Urinary bladder (tissue), 4 donors: ENCODE results near the gene IFT27. TPM values are rescaled to one million over a fixed set of nuclear protein-coding genes. Genes with fewer than 3 reads are reported as not detected.

ENCODE experiments used
- DNase-seq: peaks from one replicate; pipeline ENCODE4 v3.0.0-alpha.2; 2015; ENCODE audit errors: extremely low spot score
- H3K27ac ChIP-seq: one replicate; pipeline ENCODE4 v1.5.1; 2013; ENCODE audit warnings: low read depth, mild to moderate bottlenecking, moderate library complexity
- H3K36me3 ChIP-seq: one replicate; pipeline ENCODE4 v1.6.1; 2013; ENCODE audit warnings: mild to moderate bottlenecking, moderate library complexity; ENCODE audit not compliant: insufficient read depth
- H3K4me1 ChIP-seq: one replicate; pipeline ENCODE4 v1.6.1; 2013; ENCODE audit warnings: mild to moderate bottlenecking, moderate library complexity; ENCODE audit not compliant: insufficient read depth
- H3K4me3 ChIP-seq: one replicate; pipeline ENCODE4 v1.5.1; 2013; ENCODE audit warnings: low read depth, low read length
- WGBS: extraction: QIAGEN DNeasy Blood & Tissue Kit; methylation state at CpG from one replicate; pipeline ENCODE4 v1.1.7; 2013; 5-methylcytosine and 5-hydroxymethylcytosine counted together
- polyA plus RNA-seq: library from polyadenylated mRNA; stranded (reverse); fragments of 200-250 nt; gene quantifications from one replicate; pipeline ENCODE4 v1.2.3, GENCODE V29; 2013
- total RNA-seq: library from RNA; depleted of rRNA; stranded (reverse); fragments of >200 nt; gene quantifications from one replicate; pipeline ENCODE4 v1.2.3, GENCODE V29; 2014
- donor health status: healthy with polysubstance abuse.
- donor health status: healthy.

Gene IFT27
- total and polyA plus RNA-seq, 2 donors, result 20.2 to 27.2 TPM

DNA sequence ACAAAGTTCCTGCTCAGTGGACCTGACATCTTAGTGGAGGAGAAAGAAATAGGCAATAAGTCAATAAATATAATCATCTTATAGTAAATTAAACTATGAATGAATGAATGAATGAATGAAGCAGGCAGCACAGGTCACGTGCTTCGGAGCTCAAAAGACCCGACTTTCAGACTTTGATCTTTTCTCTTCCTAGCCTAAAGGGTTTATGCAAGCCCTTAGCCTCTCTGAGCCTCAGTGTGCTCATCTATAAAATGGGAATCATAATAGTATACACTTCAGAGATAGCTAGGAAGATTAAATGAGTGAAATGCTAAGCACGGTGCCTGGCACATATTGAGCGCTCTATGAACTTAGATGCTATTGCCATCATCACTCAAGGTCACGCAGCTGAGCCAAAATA is 33.4 kb upstream of the IFT27 start:
- 91% methylated on average over 6 of the region's 6 CpGs for WGBS
- Histone ChIP-seq H3K27ac (no peak overlapping the region), H3K4me3 (no peak overlapping the region), H3K4me1 (no peaks in the 10 kb centered on the region), H3K36me3 (no peaks in the 10 kb centered on the region)
- no peak for DNase-seq

DNA sequence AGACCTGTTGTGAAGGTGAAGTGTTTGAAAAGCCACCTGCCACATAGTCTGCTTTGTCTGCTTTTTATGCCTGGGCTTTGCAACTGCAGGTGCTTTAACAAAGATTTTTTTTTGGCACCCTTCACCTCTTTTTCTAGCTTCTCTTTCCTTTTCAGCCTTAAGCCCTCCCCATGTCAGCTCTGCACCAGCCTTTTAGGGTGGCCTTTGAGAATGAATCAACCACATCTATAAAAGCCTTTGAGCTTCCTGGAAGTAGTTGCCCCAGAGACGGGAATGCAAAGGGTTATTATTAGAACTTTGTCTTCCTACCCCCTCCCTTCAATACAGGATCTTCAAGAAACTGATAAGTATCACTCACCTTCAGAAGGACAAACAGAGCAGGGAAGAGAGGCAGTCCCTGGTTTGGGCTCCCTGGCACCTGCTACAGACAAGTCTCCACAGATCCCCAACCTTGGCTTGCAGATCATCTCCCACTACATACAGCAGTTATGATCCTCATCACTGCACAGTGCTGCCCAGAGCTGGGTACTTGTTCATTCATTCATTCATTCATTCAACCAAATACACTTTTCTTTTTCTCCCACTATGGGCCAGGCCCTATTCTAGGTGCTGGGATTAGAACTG is 32.9 kb upstream of the IFT27 start:
- 67% methylated on average over 1 of the region's 1 CpG for WGBS
- peak; percentile 52 for DNase-seq
- Histone ChIP-seq H3K4me3 (no peak overlapping the region), H3K27ac (no peak overlapping the region), H3K4me1 (no peaks in the 10 kb centered on the region), H3K36me3 (no peaks in the 10 kb centered on the region)

DNA sequence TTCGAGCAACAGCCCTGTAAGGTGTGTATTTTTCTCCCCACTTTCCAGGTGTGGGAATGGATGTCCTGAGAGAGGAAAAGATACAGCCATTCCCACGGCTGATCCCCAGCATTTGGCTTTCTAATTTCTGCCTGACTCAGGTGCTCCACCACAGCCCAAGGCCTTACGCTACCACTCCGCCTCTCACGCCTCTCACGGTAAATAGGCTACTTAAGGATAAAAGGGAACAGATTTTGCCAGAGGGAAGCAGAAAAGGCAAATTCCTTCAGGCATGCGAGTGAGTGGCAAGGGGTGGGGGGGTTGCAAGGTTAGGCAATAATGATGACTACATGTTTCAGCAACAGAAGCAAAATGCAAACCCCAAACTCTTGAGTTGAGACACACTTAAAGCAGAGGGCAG is 31.7 kb upstream of the IFT27 start:
- Histone ChIP-seq H3K4me3 (no peak overlapping the region), H3K36me3 (no peaks in the 10 kb centered on the region), H3K4me1 (no peaks in the 10 kb centered on the region), H3K27ac (no peak overlapping the region)
- no peak for DNase-seq
- 84% methylated on average over 7 of the region's 7 CpGs for WGBS

DNA sequence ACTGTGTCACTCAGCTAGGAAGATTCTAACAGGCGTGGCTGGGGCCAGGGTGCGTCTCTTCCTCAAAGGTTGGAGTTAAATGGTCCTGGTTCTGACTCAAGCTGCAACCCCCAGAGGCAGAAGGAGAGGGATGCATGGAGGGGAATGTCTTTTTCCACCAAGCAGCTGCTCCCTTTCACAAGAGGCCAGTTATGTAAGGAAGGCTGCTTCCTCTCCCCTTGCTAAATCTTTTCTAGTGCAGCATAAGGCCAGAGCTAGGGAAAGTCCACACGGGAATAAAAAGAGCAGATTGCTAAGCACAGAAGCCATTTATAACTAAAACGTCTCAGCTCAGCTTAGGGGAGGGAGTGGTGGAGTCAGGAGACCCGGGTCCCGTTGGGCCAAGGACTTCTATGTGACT is 30.9 kb upstream of the IFT27 start:
- Histone ChIP-seq H3K4me1 (no peaks in the 10 kb centered on the region), H3K27ac (no peak overlapping the region), H3K36me3 (no peaks in the 10 kb centered on the region), H3K4me3 (no peak overlapping the region)
- no peak for DNase-seq
- WGBS, result 40% methylated on average over 6 of the region's 6 CpGs

DNA sequence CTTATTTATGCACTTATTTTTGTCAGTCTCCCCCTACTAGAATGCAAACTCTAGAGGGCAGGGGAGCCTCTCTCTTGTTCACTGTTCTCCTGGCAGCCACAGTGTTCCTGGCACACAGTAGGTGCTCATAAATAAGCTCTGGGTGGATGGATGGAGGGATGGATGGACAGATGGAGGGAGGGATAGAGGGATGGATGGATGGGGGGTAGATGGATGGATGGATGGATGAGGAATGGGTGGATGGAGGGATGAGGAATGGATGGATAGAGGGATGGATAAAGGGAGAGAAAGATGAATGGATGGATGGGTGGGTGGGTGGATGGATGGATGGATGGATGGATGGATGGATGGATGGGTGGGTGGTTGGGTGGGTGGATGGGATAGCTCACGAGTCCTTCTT is 27.4 kb upstream of the IFT27 start:
- H3K4me3 ChIP-seq, result no peak overlapping the region
- no peak overlapping the region for H3K27ac ChIP-seq
- DNase-seq, result no peak
- no peaks in the 10 kb centered on the region for H3K4me1 ChIP-seq
- no peaks in the 10 kb centered on the region for H3K36me3 ChIP-seq
- WGBS, result 69% methylated on average over 1 of the region's 1 CpG

DNA sequence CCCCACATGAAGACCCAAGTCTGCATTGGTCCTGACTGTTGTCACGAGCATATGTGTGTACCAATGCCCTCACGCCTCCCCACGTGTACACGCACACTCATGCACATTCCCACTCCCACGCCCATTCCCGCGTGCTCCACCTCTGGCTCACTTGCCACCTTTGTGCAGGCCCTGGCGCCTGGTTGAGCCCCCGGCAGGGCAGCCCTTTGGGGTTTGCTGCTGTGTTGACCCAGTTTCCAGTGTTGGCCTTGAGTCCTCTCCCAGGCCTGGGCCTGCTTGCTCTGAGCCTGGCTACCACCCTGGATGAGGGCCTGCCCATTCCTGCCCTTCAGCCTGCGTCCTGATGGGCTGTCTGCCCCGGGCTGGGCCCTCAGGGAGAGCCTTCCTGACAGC is 22.8 kb upstream of the IFT27 start:
- Histone ChIP-seq H3K27ac (no peak overlapping the region), H3K4me1 (no peaks in the 10 kb centered on the region), H3K4me3 (no peak overlapping the region), H3K36me3 (no peaks in the 10 kb centered on the region)
- 85% methylated on average over 11 of the region's 11 CpGs for WGBS
- no peak for DNase-seq

DNA sequence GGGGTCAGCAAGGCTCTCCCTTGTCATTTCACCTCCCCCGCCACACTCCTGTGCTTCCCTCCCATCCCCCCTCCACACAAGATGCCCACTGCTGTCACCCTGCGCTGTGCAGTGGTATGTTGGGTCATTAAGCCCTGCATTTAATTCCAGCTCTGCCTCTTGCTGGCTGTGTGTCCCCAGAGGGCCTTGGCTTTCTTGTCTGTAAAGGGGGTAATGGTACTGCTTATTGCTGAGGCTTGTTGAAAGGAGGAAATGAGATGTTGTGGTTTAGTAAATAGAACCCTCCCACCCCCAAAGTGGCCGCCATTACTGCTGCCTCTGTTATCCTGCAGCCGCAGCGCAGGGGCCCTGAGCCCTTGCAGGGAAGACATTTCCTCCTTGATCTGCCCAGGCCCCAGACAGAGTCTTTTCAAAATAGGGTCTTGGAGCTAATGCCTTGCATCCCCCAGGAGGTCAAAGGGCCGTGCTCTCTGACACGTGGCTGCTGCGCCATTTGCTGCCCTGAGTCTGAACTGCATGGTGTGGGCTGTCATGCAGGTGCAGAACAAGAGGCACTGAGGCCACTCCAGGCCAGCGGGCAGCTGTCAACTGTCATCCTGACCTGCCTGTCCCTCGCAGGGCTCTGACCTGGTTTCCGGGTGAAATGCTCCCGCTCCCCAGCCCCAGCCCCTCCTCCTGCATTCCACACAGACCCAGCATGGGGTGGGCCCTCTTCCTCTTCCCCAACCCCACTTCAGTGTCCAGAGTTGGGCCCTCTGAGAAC is 22.2 kb upstream of the IFT27 start:
- no peaks in the 10 kb centered on the region for H3K36me3 ChIP-seq

DNA sequence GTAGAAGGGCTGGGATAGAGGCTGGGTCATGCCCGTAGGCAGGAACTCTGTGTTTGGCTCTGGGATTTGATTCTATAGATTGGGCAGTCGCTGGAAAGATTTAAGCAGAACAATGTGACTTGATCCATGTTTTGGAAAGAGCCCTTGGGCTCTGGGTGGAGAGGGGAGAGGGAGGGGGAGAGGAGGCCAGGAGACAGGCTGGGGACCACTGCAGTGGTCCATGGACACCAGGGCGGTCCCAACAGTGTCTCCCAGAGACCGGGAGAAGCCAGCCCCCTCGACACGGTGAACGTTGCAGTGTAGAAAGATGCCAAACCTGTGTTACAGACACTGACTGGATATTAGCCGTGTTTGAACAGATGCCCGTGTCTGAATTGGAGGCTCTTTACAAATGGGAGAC is 21.5 kb upstream of the IFT27 start:
- Histone ChIP-seq H3K4me1 (no peaks in the 10 kb centered on the region), H3K36me3 (no peaks in the 10 kb centered on the region), H3K27ac (no peak overlapping the region), H3K4me3 (no peak overlapping the region)
- 60% methylated on average over 9 of the region's 9 CpGs for WGBS
- no peak for DNase-seq

More for the DNA sequence above, 22.2 kb upstream of the IFT27 start:
- 67% methylated on average over 12 of the region's 12 CpGs for WGBS
- Histone ChIP-seq H3K4me3 (no peak overlapping the region), H3K27ac (no peak overlapping the region), H3K4me1 (no peaks in the 10 kb centered on the region)
- DNase-seq, result no peak

DNA sequence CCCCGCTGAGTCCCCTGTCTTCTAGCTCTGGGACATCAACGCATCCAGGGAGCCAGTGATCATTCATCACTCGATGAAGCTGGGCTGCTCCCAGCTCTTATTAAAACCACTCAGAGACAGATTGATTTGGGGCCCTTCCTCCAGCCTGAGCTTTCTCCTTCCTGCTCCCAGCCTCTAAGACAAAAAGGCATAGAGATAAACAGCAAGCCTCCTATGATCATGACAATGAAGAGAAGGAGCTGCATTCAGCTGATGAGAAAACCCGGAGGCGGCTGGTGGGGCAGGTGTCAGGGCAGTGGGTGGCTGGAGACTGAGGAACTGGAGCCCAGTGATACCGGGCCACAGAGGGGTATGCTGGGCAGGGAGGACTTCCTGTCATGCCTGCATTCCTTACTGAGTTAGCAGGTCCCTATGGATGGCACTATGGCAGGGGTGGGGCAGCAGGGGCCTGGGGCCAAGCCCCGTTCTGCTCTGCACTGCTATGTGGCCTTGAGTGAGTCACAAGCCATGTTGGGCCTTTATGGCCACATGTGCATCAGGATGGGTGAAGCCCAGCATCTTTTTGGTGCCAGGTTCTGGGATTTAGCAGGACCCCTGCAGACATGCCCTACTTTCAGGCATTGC is 20.7 kb upstream of the IFT27 start:
- H3K4me3 ChIP-seq, result no peak overlapping the region
- no peaks in the 10 kb centered on the region for H3K36me3 ChIP-seq
- WGBS, result 63% methylated on average over 7 of the region's 7 CpGs
- DNase-seq, result no peak
- no peak overlapping the region for H3K27ac ChIP-seq
- no peaks in the 10 kb centered on the region for H3K4me1 ChIP-seq

DNA sequence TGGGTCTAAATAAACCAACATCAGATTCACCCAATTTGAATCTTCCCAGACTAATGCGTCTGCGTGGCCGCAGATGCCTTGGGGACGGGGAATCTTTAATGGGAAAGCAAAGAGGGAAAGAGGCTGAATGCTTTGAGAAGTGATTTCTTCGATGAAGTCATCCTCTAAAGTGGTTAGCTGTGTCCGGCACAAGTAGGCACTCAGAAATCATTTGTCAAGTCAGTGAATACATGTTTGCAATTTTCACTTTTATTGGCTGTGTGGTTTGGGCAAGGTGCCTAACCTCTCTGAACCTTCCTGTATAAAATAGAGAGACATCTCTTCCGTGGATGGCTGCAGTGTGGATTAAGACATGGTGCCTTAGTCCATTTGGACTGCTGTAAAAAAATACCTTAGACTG is 19.7 kb upstream of the IFT27 start:
- WGBS, result 74% methylated on average over 7 of the region's 7 CpGs
- no peak for DNase-seq
- Histone ChIP-seq H3K27ac (no peak overlapping the region), H3K36me3 (no peaks in the 10 kb centered on the region), H3K4me1 (no peaks in the 10 kb centered on the region), H3K4me3 (no peak overlapping the region)

DNA sequence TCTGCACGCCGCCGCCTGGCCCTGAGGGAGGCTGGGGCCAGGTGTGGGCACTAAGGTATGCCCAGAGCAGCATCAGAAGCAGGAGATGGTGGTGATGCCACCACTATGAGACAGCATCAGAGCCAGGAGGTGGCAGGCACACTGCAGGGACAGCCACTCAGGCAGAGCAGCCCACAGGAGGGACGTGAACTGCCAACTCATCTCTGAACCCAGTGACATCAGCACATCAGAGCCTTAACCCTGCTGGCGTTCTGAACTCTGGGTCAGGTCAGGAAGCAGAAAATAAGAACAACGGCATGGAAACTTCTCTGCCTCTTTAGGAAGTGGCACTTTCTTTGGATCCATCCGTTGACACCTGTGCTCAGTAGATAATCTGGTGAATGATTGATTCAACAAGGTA is 14.7 kb upstream of the IFT27 start:
- WGBS, result 53% methylated on average over 7 of the region's 7 CpGs
- no peak for DNase-seq

DNA sequence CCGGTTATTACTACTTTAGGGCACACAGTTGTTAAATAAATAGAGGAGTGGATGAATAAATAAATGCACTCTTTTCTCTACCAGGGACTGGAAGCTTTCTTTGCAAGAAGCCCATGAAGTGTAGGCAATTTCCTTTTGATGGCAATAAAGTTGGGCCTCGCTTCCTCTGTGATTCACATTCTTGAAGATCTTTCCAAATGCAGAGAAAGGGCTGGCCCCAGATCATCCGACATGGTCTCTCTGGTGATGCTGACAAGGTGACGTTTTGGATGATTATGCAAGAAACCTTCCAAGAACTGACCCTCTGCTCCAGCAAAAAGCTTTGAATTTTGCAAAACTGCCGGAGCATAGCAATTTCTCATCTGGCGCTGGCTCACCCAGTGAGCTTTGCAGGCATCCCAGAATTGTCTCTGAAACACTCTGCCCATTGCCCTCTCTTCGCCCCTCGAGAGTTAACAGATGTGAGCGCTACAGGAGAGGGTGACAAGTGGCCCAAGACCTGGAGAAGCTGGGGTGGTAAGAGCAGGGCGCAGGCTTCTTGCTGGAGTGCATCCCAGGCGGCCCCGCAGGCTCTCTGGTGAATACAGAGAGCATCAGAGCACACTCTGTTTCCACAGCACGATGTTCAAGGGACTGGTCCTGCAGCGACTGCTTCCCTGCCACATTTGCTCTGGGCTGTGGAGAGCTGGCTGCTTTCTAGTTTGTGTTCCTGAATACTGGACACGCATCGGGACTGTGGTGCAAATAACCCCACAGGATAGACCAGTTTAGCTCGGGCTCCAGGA is 11.5 kb upstream of the IFT27 start:
- DNase-seq, result no peak
- Histone ChIP-seq H3K27ac (no peak overlapping the region), H3K4me1 (no peaks in the 10 kb centered on the region), H3K36me3 (no peaks in the 10 kb centered on the region), H3K4me3 (no peak overlapping the region)
- WGBS, result 57% methylated on average over 17 of the region's 17 CpGs

More for the DNA sequence above, 14.7 kb upstream of the IFT27 start:
- Histone ChIP-seq H3K27ac (no peak overlapping the region), H3K4me1 (no peaks in the 10 kb centered on the region), H3K4me3 (no peak overlapping the region), H3K36me3 (no peaks in the 10 kb centered on the region)

DNA sequence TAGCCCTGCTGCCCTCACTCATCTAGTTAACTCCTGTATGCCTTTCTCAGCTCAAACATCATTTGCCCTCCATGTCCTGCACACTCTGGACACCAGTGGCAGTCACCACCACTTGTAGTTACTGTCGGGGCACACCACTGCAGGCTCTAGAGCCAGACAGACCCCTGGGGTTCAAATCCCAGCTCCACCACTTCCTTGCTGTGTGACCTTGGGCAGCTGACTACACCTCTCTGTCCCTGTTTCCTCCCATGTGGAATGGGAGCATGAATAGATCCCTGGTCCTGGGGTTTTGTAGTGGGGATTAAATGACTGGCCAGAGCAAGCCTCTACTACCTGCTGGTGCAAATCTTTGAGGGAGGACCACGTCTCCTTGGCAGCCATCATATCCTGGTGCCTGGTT is 7.8 kb upstream of the IFT27 start:
- Histone ChIP-seq H3K27ac (no peak overlapping the region), H3K4me3 (no peak overlapping the region), H3K36me3 (no peaks in the 10 kb centered on the region), H3K4me1 (no peaks in the 10 kb centered on the region)
- WGBS, result 85% methylated on average over 2 of the region's 2 CpGs
- no peak for DNase-seq
